ENCODE measurements around the gene BORCS8.

BORCS8 gene

GRCh38 chr19:19227217-19227616 lies 35.3 kb upstream of the BORCS8 start:
- no peak for ATAC-seq
- no peak for TF ChIP-seq ZFP30 (CRISPR knock-in tag; IDR thresholded peaks at IDR 0.05)
- no peak for TF ChIP-seq PPARA (CRISPR knock-in tag; IDR thresholded peaks at IDR 0.05; ENCODE audit: borderline replicate concordance)
- no peak for TF ChIP-seq POU6F1 (CRISPR knock-in tag; IDR thresholded peaks at IDR 0.05; ENCODE audit: borderline replicate concordance, low read depth)
- TF ChIP-seq CSRNP3 (CRISPR knock-in tag; IDR thresholded peaks at IDR 0.05): no peak
- TF ChIP-seq ZC3H10 (CRISPR knock-in tag; IDR thresholded peaks at IDR 0.05): no peak
- TF ChIP-seq ESRRG (CRISPR knock-in tag; IDR thresholded peaks at IDR 0.05): no peak
- TF ChIP-seq ZNF70 (CRISPR knock-in tag; IDR thresholded peaks at IDR 0.05): no peak
- no peak for TF ChIP-seq ISL1 (CRISPR knock-in tag; IDR thresholded peaks at IDR 0.05)
- no peak for TF ChIP-seq CSDC2 (CRISPR knock-in tag; IDR thresholded peaks at IDR 0.05)

- no peak for ATAC-seq
- TF ChIP-seq ESRRG (CRISPR knock-in tag; IDR thresholded peaks at IDR 0.05): no peak
- TF ChIP-seq CSRNP3 (CRISPR knock-in tag; IDR thresholded peaks at IDR 0.05): no peak
- TF ChIP-seq TOX (CRISPR knock-in tag; IDR thresholded peaks at IDR 0.05; ENCODE audit: borderline replicate concordance): no peak
- no peak for TF ChIP-seq ZFP3 (CRISPR knock-in tag; IDR thresholded peaks at IDR 0.05)
- TF ChIP-seq ZNF565 (CRISPR knock-in tag; conservative IDR thresholded peaks at IDR 0.05; ENCODE audit: low read depth): no peak
- no peak for TF ChIP-seq ZC3H10 (CRISPR knock-in tag; IDR thresholded peaks at IDR 0.05)
- TF ChIP-seq, protein P1, sequence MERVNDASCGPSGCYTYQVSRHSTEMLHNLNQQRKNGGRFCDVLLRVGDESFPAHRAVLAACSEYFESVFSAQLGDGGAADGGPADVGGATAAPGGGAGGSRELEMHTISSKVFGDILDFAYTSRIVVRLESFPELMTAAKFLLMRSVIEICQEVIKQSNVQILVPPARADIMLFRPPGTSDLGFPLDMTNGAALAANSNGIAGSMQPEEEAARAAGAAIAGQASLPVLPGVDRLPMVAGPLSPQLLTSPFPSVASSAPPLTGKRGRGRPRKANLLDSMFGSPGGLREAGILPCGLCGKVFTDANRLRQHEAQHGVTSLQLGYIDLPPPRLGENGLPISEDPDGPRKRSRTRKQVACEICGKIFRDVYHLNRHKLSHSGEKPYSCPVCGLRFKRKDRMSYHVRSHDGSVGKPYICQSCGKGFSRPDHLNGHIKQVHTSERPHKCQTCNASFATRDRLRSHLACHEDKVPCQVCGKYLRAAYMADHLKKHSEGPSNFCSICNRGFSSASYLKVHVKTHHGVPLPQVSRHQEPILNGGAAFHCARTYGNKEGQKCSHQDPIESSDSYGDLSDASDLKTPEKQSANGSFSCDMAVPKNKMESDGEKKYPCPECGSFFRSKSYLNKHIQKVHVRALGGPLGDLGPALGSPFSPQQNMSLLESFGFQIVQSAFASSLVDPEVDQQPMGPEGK (CRISPR knock-in tag; IDR thresholded peaks at IDR 0.05; ENCODE audit: borderline replicate concordance): no peak
- no peak for TF ChIP-seq RARB (CRISPR knock-in tag; IDR thresholded peaks at IDR 0.05)
- no peak for TF ChIP-seq ARNTL (CRISPR knock-in tag; IDR thresholded peaks at IDR 0.05; ENCODE audit: borderline replicate concordance, low read depth)
- TF ChIP-seq BACH2 (CRISPR knock-in tag; IDR thresholded peaks at IDR 0.05; ENCODE audit: borderline replicate concordance): no peak
- TF ChIP-seq PPARA (CRISPR knock-in tag; IDR thresholded peaks at IDR 0.05; ENCODE audit: borderline replicate concordance): no peak
- no peak for TF ChIP-seq GLIS3 (CRISPR knock-in tag; IDR thresholded peaks at IDR 0.05)
- no peak for TF ChIP-seq CSDC2 (CRISPR knock-in tag; IDR thresholded peaks at IDR 0.05)
- no peak for TF ChIP-seq ISL1 (CRISPR knock-in tag; IDR thresholded peaks at IDR 0.05)
- no peak for TF ChIP-seq ZNF70 (CRISPR knock-in tag; IDR thresholded peaks at IDR 0.05)
- no peak for TF ChIP-seq OSR1 (CRISPR knock-in tag; IDR thresholded peaks at IDR 0.05)
- TF ChIP-seq TCF4 (CRISPR knock-in tag; IDR thresholded peaks at IDR 0.05; ENCODE audit: borderline replicate concordance): no peak
Observed at GRCh38 chr19:19226663-19227062, 34.7 kb upstream of the BORCS8 start.

DNA sequence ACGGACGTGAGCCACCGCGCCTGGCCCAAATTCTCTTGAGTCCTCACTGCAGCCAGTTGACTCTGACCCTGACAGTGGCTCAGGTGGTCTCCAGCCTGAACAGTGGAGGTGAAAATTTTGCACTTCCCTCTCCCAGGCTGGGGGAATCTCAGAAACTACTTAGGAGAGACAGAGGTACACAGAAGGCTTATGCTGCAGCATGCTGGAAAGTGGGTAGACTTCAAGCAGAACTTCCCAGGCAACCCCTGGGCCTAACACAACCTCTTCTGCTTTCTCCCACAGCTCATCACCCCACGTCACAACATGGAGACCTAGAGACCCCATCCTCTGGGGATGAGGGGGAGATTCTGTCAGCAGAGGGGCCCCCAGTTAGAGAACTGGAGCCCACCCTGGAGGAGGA lies 34.3 kb upstream of the BORCS8 start:
- no peak for ATAC-seq
- TF ChIP-seq, protein P1 (CRISPR knock-in tag; IDR thresholded peaks at IDR 0.05; ENCODE audit: borderline replicate concordance): no peak
- TF ChIP-seq ESRRG (CRISPR knock-in tag; IDR thresholded peaks at IDR 0.05) (no peak), PPARA (CRISPR knock-in tag; IDR thresholded peaks at IDR 0.05; ENCODE audit: borderline replicate concordance) (no peak), TOX (CRISPR knock-in tag; IDR thresholded peaks at IDR 0.05; ENCODE audit: borderline replicate concordance) (no peak), CSDC2 (CRISPR knock-in tag; IDR thresholded peaks at IDR 0.05) (no peak), BACH2 (CRISPR knock-in tag; IDR thresholded peaks at IDR 0.05; ENCODE audit: borderline replicate concordance) (no peak), ARNTL (CRISPR knock-in tag; IDR thresholded peaks at IDR 0.05; ENCODE audit: borderline replicate concordance, low read depth) (no peak), ISL1 (CRISPR knock-in tag; IDR thresholded peaks at IDR 0.05) (no peak), ZFP3 (CRISPR knock-in tag; IDR thresholded peaks at IDR 0.05) (no peak), OSR1 (CRISPR knock-in tag; IDR thresholded peaks at IDR 0.05) (no peak), TCF4 (CRISPR knock-in tag; IDR thresholded peaks at IDR 0.05; ENCODE audit: borderline replicate concordance) (no peak), POU6F1 (CRISPR knock-in tag; IDR thresholded peaks at IDR 0.05; ENCODE audit: borderline replicate concordance, low read depth) (no peak), RARB (CRISPR knock-in tag; IDR thresholded peaks at IDR 0.05) (no peak), ZNF8 (CRISPR knock-in tag; IDR thresholded peaks at IDR 0.05) (no peak), ZNF565 (CRISPR knock-in tag; conservative IDR thresholded peaks at IDR 0.05; ENCODE audit: low read depth) (no peak)
- TF ChIP-seq, protein P2, sequence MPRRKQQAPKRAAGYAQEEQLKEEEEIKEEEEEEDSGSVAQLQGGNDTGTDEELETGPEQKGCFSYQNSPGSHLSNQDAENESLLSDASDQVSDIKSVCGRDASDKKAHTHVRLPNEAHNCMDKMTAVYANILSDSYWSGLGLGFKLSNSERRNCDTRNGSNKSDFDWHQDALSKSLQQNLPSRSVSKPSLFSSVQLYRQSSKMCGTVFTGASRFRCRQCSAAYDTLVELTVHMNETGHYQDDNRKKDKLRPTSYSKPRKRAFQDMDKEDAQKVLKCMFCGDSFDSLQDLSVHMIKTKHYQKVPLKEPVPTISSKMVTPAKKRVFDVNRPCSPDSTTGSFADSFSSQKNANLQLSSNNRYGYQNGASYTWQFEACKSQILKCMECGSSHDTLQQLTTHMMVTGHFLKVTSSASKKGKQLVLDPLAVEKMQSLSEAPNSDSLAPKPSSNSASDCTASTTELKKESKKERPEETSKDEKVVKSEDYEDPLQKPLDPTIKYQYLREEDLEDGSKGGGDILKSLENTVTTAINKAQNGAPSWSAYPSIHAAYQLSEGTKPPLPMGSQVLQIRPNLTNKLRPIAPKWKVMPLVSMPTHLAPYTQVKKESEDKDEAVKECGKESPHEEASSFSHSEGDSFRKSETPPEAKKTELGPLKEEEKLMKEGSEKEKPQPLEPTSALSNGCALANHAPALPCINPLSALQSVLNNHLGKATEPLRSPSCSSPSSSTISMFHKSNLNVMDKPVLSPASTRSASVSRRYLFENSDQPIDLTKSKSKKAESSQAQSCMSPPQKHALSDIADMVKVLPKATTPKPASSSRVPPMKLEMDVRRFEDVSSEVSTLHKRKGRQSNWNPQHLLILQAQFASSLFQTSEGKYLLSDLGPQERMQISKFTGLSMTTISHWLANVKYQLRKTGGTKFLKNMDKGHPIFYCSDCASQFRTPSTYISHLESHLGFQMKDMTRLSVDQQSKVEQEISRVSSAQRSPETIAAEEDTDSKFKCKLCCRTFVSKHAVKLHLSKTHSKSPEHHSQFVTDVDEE (CRISPR knock-in tag; IDR thresholded peaks at IDR 0.05): no peak
